Caco-2 (cell line): Measurements from ENCODE around the gene ADAMTS4. TPM values are rescaled to one million over a fixed set of nuclear protein-coding genes. Genes with fewer than 3 reads are reported as not detected.

Source experiments
- BruUV-seq: library from RNA; stranded (reverse); fragments of 400-500 nt; replicated peaks from 2 replicates; lab custom pipeline; 2021; lab: Mats Ljungman, UMichigan
- CTCF ChIA-PET: fragments of 300-600 bp; sonication (Branson Sonifier 250); formaldehyde crosslinking; loops from one replicate; lab custom pipeline; 2022; ENCODE audit warnings: antibody characterized with exemption; lab: Charles Lee
- POLR2A ChIA-PET: fragments of 300-600 bp; sonication (Branson Sonifier 250); formaldehyde crosslinking; loops from one replicate; lab custom pipeline; 2022; ENCODE audit warnings: antibody characterized with exemption; lab: Charles Lee
- DNase-seq, 2 experiments: peaks; one replicate each; pipeline versions ENCODE4 v3.0.0 to v3.0.0-alpha.2; 2020 to 2022
- H3K27me3 ChIP-seq: replicated peaks from 2 replicates; pipeline ENCODE4 v1.6.0; 2011; ENCODE audit warnings: low read length; ENCODE audit not compliant: control insufficient read depth, insufficient read depth
- H3K36me3 ChIP-seq: 2 replicates; pipeline ENCODE4 v1.5.1; 2011; ENCODE audit warnings: low read length; ENCODE audit not compliant: control insufficient read depth, insufficient read depth
- H3K4me1 ChIP-seq: fragments of 250-450 bp; sonication (Bioruptor Pico); 2 replicates; pipeline ENCODE4 v1.5.1; 2020; ENCODE audit warnings: mild to moderate bottlenecking
- H3K4me3 ChIP-seq: 2 replicates; pipeline ENCODE4 v1.5.1; 2011; ENCODE audit warnings: low read depth, mild to moderate bottlenecking, control low read depth, low read length
- H3K9me3 ChIP-seq: fragments of 250-450 bp; sonication (Bioruptor Pico); 2 replicates; pipeline ENCODE4 v1.5.1; 2020; ENCODE audit warnings: mild to moderate bottlenecking, moderate library complexity
- H3K27ac Mint-ChIP-seq: one replicate; pipeline ENCODE4 v1.8.0; 2022; ENCODE audit warnings: mixed read lengths; ENCODE audit not compliant: unreplicated experiment
- H3K27me3 Mint-ChIP-seq: one replicate; pipeline ENCODE4 v1.8.0; 2022; ENCODE audit warnings: mixed read lengths; ENCODE audit not compliant: insufficient read depth, unreplicated experiment
- H3K36me3 Mint-ChIP-seq: one replicate; pipeline ENCODE4 v1.8.0; 2022; ENCODE audit warnings: mild to moderate bottlenecking, mixed read lengths; ENCODE audit not compliant: insufficient read depth, unreplicated experiment
- H3K4me1 Mint-ChIP-seq: one replicate; pipeline ENCODE4 v1.8.0; 2022; ENCODE audit warnings: low read depth, mixed read lengths; ENCODE audit not compliant: unreplicated experiment
- H3K4me3 Mint-ChIP-seq: one replicate; pipeline ENCODE4 v1.8.0; 2022; ENCODE audit warnings: mild to moderate bottlenecking, moderate library complexity, mixed read lengths; ENCODE audit not compliant: unreplicated experiment
- H3K9me3 Mint-ChIP-seq: one replicate; pipeline ENCODE4 v1.8.0; 2022; ENCODE audit warnings: mixed read lengths; ENCODE audit not compliant: unreplicated experiment
- intact Hi-C: fragments of 100-400 bp; cut with micrococcal nuclease; formaldehyde crosslinking; loops from one replicate; pipeline ENCODE4 v1.10.0; 2022; ENCODE audit not compliant: unreplicated experiment
- total RNA-seq: library from RNA; stranded (reverse); gene quantifications from 2 replicates; pipeline ENCODE4 v1.2.3, GENCODE V29; 2022
- TF ChIP-seq, protein P1 (sequence below), 2 experiments: fragments of 200-600 bp in 1 of 2; IDR thresholded peaks; 1 replicate in 1 of 2; 2 replicates in 1 of 2; pipeline versions ENCODE4 v1.5.1 to v1.8.0; 2011 to 2022; ENCODE audit warnings: antibody characterized with exemption in 1 of 2, control low read depth in 1 of 2, inconsistent platforms in 1 of 2, low read depth in 1 of 2, low read length in 1 of 2, mild to moderate bottlenecking in 1 of 2, moderate library complexity in 1 of 2; ENCODE audit not compliant: insufficient read depth in 1 of 2, severe bottlenecking in 1 of 2, unreplicated experiment in 1 of 2

ADAMTS4 gene
- total RNA-seq, 1 experiment from 2014 or later: 0.32 TPM

DNA sequence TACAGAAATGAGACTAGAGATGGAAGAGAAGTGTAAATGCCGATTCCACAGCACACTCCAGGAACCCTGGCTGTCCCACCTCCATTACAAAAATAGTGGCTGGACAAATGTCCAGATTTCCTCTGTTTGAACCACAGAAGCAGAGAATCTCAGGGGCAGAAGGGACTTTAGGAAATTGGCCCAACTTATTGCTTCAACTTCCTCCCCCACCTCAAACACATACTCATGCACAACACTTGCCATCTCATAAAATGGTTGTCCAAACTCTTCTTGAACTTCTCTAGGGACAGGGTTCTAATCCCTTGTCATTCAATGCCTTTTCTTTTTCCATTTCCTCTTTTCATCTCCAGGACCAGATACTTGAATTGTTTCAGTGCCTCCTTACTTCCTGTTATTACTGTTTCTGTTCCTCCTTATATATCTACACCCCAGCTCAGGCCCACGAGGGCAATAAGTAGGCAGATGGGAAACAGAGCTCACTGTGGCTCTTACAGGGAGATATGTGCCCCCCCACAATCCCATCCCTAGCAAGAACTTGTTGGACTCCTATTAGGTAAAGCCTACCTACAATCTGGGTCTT is 13.0 kb downstream of the ADAMTS4 start:
- Mint-ChIP-seq H3K4me1 (peaks cover 6% of the 10 kb centered on the region), H3K36me3 (no peaks in the 10 kb centered on the region), H3K27me3 (no peaks in the 10 kb centered on the region), H3K27ac (no peak overlapping the region), H3K4me3 (no peak overlapping the region), H3K9me3 (no peaks in the 10 kb centered on the region)
- no peak for DNase-seq
- intact Hi-C loops: no loop called here
- ChIA-PET POLR2A (interaction anchor here (0.6 kb wide), 1 partner anchor 9 kb away, joined by 8 read pairs; no protein-coding TSS in a partner anchor), CTCF (interaction anchor here (0.7 to 1.0 kb wide), 2 partner anchors 16 to 40 kb away, joined by 3 read pairs; partner anchors contain the start of genes NDUFS2 and TOMM40L)
- no peak overlapping the region for H3K4me3 ChIP-seq
- TF ChIP-seq, protein P1, sequence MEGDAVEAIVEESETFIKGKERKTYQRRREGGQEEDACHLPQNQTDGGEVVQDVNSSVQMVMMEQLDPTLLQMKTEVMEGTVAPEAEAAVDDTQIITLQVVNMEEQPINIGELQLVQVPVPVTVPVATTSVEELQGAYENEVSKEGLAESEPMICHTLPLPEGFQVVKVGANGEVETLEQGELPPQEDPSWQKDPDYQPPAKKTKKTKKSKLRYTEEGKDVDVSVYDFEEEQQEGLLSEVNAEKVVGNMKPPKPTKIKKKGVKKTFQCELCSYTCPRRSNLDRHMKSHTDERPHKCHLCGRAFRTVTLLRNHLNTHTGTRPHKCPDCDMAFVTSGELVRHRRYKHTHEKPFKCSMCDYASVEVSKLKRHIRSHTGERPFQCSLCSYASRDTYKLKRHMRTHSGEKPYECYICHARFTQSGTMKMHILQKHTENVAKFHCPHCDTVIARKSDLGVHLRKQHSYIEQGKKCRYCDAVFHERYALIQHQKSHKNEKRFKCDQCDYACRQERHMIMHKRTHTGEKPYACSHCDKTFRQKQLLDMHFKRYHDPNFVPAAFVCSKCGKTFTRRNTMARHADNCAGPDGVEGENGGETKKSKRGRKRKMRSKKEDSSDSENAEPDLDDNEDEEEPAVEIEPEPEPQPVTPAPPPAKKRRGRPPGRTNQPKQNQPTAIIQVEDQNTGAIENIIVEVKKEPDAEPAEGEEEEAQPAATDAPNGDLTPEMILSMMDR (IDR thresholded peaks at IDR 0.05; ENCODE audit: insufficient read depth in 1 of 2, low read depth in 1 of 2, low read length in 1 of 2, severe bottlenecking in 1 of 2, unreplicated experiment in 1 of 2): no peak
- H3K36me3 ChIP-seq: no peaks in the 10 kb centered on the region
- BruUV-seq: no TSS peak
- no peaks in the 10 kb centered on the region for H3K9me3 ChIP-seq
- H3K4me1 ChIP-seq: no peaks in the 10 kb centered on the region
- H3K27me3 ChIP-seq: no peaks in the 10 kb centered on the region

DNA sequence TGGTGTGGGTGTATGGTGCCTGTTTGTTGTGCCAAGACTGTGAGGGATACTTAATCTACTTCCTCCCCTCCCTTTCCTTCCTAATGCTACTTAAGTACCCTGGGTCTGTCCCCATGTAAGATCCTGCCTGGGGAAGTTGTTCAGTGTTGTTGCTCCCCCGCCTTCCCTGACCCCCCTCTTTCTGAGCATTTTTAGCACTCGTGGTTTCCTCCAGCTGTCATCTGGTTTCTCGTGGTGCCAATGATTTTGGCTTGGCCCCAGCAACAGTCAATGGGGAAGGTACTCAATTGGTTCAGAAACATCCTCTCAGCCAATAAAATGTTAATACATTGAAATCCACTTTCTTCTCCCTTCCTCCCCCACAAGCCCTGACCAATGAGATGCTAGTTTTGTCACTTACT is 13.6 kb downstream of the ADAMTS4 start:
- Histone ChIP-seq H3K27me3 (no peaks in the 10 kb centered on the region), H3K36me3 (no peaks in the 10 kb centered on the region), H3K4me1 (no peaks in the 10 kb centered on the region), H3K9me3 (no peaks in the 10 kb centered on the region), H3K4me3 (no peak overlapping the region)
- H3K27me3 Mint-ChIP-seq: no peaks in the 10 kb centered on the region
- H3K4me1 Mint-ChIP-seq: peaks cover 6% of the 10 kb centered on the region
- CTCF ChIA-PET: no interaction called here
- DNase-seq: no peak
- H3K27ac Mint-ChIP-seq: no peak overlapping the region
- no peaks in the 10 kb centered on the region for H3K9me3 Mint-ChIP-seq
- POLR2A ChIA-PET: interaction anchor here (0.6 kb wide), 1 partner anchor 9 kb away, joined by 8 read pairs; no protein-coding TSS in a partner anchor
- TF ChIP-seq, protein P1 (IDR thresholded peaks at IDR 0.05; ENCODE audit: insufficient read depth in 1 of 2, low read depth in 1 of 2, low read length in 1 of 2, severe bottlenecking in 1 of 2, unreplicated experiment in 1 of 2): no peak
- intact Hi-C loops: no loop called here
- H3K4me3 Mint-ChIP-seq: no peak overlapping the region
- no peaks in the 10 kb centered on the region for H3K36me3 Mint-ChIP-seq
- no TSS peak for BruUV-seq

DNA sequence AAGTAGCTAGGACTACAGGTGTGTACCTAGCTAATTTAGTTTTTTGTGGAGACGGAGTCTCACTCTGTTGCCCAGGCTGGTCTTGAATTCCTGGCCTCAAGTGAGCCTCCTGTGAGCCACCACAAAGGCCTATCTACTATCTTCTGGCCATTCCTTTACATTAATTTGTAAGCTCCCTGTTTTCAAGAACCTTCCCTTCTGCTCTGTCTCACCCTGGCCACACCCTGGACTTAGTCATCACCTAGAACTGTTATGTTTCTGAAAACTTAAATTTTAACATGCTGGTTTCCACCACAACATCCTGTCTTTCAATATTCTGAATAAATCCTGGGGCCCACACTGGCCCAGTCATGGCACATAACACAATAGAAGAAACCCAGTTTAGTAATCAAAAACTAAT is 16.6 kb downstream of the ADAMTS4 start:
- Mint-ChIP-seq H3K36me3 (no peaks in the 10 kb centered on the region), H3K4me3 (no peak overlapping the region), H3K9me3 (no peaks in the 10 kb centered on the region), H3K27me3 (no peaks in the 10 kb centered on the region), H3K27ac (no peak overlapping the region), H3K4me1 (peaks cover 6% of the 10 kb centered on the region)
- no peak for DNase-seq
- POLR2A ChIA-PET: no interaction called here
- Histone ChIP-seq H3K36me3 (no peaks in the 10 kb centered on the region), H3K27me3 (no peaks in the 10 kb centered on the region), H3K9me3 (no peaks in the 10 kb centered on the region), H3K4me3 (no peak overlapping the region), H3K4me1 (no peaks in the 10 kb centered on the region)
- CTCF ChIA-PET: no interaction called here
- no TSS peak for BruUV-seq
- intact Hi-C loops: no loop called here
- TF ChIP-seq, protein P1 (IDR thresholded peaks at IDR 0.05; ENCODE audit: insufficient read depth in 1 of 2, low read depth in 1 of 2, low read length in 1 of 2, severe bottlenecking in 1 of 2, unreplicated experiment in 1 of 2): no peak
